ENCODE data around the gene FAM83G. TPM values are rescaled to one million over a fixed set of nuclear protein-coding genes. Genes with fewer than 3 reads are reported as not detected.
"Not testable (repeated sequence)": the region's sequence is repeated elsewhere in the genome, so short reads cannot be mapped to it uniquely, and the experiment has no call there.

FAM83G gene
- total RNA-seq, 3 donors from 2014 or later (not counting 1 experiment from before 2014, with no cell fraction given): 3.8 to 6.5 (median 4.3) TPM

DNA sequence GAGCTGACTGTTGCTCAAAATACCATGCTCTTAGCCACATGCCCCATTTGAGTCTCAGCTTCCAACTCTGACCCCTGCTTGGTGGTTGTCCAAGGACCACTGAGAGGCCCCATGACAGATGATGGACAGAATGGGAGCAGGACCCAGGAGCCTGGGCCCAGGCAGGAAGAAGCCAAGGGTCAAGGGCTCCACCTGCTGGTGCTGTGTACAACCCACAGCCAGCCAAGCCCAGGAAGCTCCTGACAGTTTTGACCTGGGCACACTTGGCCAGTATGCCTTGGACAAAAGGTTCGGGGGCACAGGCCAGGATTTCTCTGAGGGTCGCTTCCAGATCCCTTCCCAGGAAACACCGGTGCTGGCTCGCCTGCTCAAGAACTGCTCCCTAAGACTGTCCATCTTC lies 27.2 kb upstream of the FAM83G start:
- H3K27ac ChIP-seq (ENCODE audit: low read length); H3K27me3 Mint-ChIP-seq (ENCODE audit: low read depth in 2 of 2); intact Hi-C loops (cut with micrococcal nuclease); H3K36me3 ChIP-seq (ENCODE audit: control insufficient read depth, insufficient read depth, low read length); H3K4me1 ChIP-seq (ENCODE audit: control insufficient read depth, insufficient read depth, low read length); H3K4me3 Mint-ChIP-seq; H3K27me3 ChIP-seq (ENCODE audit: control insufficient read depth, insufficient read depth, low read length); H3K4me1 Mint-ChIP-seq; H3K9me3 Mint-ChIP-seq; H3K4me3 ChIP-seq (ENCODE audit: low read length); H3K36me3 Mint-ChIP-seq; H3K27ac Mint-ChIP-seq; H3K9me3 ChIP-seq (ENCODE audit: control insufficient read depth, insufficient read depth, low read length): not testable (repeated sequence)
- TF ChIP-seq, protein P1, sequence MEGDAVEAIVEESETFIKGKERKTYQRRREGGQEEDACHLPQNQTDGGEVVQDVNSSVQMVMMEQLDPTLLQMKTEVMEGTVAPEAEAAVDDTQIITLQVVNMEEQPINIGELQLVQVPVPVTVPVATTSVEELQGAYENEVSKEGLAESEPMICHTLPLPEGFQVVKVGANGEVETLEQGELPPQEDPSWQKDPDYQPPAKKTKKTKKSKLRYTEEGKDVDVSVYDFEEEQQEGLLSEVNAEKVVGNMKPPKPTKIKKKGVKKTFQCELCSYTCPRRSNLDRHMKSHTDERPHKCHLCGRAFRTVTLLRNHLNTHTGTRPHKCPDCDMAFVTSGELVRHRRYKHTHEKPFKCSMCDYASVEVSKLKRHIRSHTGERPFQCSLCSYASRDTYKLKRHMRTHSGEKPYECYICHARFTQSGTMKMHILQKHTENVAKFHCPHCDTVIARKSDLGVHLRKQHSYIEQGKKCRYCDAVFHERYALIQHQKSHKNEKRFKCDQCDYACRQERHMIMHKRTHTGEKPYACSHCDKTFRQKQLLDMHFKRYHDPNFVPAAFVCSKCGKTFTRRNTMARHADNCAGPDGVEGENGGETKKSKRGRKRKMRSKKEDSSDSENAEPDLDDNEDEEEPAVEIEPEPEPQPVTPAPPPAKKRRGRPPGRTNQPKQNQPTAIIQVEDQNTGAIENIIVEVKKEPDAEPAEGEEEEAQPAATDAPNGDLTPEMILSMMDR (IDR thresholded peaks at IDR 0.05): peak; percentile 14
- ATAC-seq: peak; percentile 74 to 79 (median 76)
- WGBS (ENCODE audit: insufficient coverage): no CpG with 5 or more reads among the region's 4 CpGs
- peak in 1 of 2 donors; percentile 51 for DNase-seq

DNA sequence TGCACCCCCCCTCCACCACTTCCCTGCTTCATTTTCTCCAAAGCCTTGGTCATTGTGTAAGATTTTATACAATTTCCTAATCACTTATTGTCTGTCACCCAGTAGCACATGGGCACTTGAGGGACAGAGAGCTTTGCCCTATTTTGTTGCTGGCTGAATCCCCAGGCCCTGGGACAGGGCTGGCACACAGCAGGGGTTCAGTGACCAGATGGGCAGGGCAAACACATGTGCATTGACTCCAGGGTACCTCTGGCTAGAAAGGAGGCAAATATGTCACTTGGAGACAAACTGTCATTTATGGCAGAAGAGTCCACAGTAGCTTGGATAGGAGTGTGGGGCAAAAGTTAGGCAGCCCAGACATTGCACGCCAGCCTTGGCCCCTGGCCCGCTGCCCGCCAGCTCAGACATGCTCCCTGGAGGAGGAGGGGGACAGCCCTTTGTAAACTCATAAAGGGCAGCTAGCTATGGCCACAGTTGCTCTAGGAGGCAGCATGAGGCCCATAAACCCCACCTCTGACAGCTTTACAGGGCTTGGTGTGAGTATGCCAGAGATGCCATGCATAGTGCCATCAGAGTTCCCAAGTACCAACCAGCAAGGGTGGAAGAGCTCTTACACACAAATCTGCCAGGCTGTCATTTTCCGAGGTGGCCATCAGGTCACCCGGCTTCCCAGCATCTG lies 26.3 kb upstream of the FAM83G start:
- H3K27ac ChIP-seq (ENCODE audit: low read length); ATAC-seq; H3K4me3 Mint-ChIP-seq; H3K9me3 ChIP-seq (ENCODE audit: control insufficient read depth, insufficient read depth, low read length); H3K27me3 Mint-ChIP-seq (ENCODE audit: low read depth in 2 of 2); H3K4me3 ChIP-seq (ENCODE audit: low read length); H3K27ac Mint-ChIP-seq; H3K36me3 ChIP-seq (ENCODE audit: control insufficient read depth, insufficient read depth, low read length); H3K4me1 Mint-ChIP-seq; H3K36me3 Mint-ChIP-seq; H3K4me1 ChIP-seq (ENCODE audit: control insufficient read depth, insufficient read depth, low read length); intact Hi-C loops (cut with micrococcal nuclease); H3K27me3 ChIP-seq (ENCODE audit: control insufficient read depth, insufficient read depth, low read length); DNase-seq; H3K9me3 Mint-ChIP-seq: not testable (repeated sequence)
- 100% methylated on average over 2 of the region's 5 CpGs for whole genome bisulfite sequencing (ENCODE audit: insufficient coverage)

DNA sequence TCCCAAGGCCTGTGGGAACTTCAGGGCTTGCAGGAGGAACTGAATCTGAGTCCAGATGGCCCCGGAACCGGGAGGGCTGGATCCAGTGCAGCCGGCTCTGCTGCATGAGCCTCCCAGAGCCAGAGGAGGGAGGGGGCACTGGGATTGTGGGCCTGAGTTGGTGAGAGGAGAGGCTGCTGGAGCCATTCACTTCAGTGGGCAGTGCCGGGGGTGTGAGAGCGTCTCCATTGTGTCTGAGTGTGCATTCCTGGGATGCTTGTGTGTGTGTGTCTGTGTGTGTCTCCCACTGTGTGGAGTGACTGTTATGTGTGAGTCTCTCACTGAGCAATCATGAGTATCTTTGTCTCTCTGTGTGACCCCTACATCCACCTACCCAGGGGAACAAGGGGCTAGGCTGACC lies 25.2 kb upstream of the FAM83G start:
- H3K9me3 Mint-ChIP-seq; H3K4me1 Mint-ChIP-seq; intact Hi-C loops (cut with micrococcal nuclease); H3K27ac Mint-ChIP-seq; H3K9me3 ChIP-seq (ENCODE audit: control insufficient read depth, insufficient read depth, low read length); DNase-seq; H3K4me1 ChIP-seq (ENCODE audit: control insufficient read depth, insufficient read depth, low read length); H3K27me3 Mint-ChIP-seq (ENCODE audit: low read depth in 2 of 2); H3K36me3 Mint-ChIP-seq; H3K36me3 ChIP-seq (ENCODE audit: control insufficient read depth, insufficient read depth, low read length); H3K27me3 ChIP-seq (ENCODE audit: control insufficient read depth, insufficient read depth, low read length); H3K27ac ChIP-seq (ENCODE audit: low read length); H3K4me3 Mint-ChIP-seq; H3K4me3 ChIP-seq (ENCODE audit: low read length); ATAC-seq: not testable (repeated sequence)
- no CpG with 5 or more reads among the region's 5 CpGs for WGBS (ENCODE audit: insufficient coverage)

- H3K27me3 ChIP-seq (ENCODE audit: control insufficient read depth, insufficient read depth, low read length); H3K9me3 Mint-ChIP-seq; H3K27ac ChIP-seq (ENCODE audit: low read length); H3K36me3 ChIP-seq (ENCODE audit: control insufficient read depth, insufficient read depth, low read length); H3K27ac Mint-ChIP-seq; H3K36me3 Mint-ChIP-seq; DNase-seq; H3K4me1 ChIP-seq (ENCODE audit: control insufficient read depth, insufficient read depth, low read length); intact Hi-C loops (cut with micrococcal nuclease); H3K4me3 Mint-ChIP-seq; H3K27me3 Mint-ChIP-seq (ENCODE audit: low read depth in 2 of 2); H3K4me1 Mint-ChIP-seq; ATAC-seq; H3K9me3 ChIP-seq (ENCODE audit: control insufficient read depth, insufficient read depth, low read length); H3K4me3 ChIP-seq (ENCODE audit: low read length): not testable (repeated sequence)
- no CpG with 5 or more reads among the region's 11 CpGs for WGBS (ENCODE audit: insufficient coverage)
Measured at GRCh38 chr17:19028671-19029070, 24.1 kb upstream of the FAM83G start.

All from natural killer cell (primary cell).